ENCODE results near the gene S100PBP.

S100PBP gene

DNA sequence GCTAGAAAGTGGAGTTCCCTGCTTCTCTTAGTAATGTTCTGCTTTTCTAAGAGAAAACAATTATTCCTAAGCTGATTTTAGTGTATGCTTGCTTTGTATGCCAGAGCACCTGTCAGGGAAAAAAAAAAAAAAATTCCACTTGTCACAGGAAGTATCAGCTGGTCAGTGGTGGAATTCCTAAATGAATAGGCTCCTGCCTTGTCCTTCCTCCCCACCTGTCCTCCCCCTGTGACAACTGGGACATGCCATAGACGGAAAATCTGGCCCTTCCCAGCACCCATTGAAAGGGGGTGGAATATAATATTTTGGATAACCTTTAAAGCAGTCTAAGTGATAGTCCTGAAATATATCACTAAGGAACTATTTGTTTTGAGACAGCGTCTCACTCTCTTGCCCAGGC lies 42.5 kb downstream of the S100PBP start:
- no peak for DNase-seq (ENCODE audit: extremely low spot score)
- CTCF ChIA-PET = interaction anchor here (0.6 to 0.7 kb wide), 2 partner anchors 18 to 32 kb away, joined by 3 read pairs; no protein-coding TSS in a partner anchor
- POLR2A ChIA-PET = interaction anchor here (0.9 kb wide), 1 partner anchor 9 kb away, joined by 3 read pairs; no protein-coding TSS in a partner anchor
- TF ChIP-seq PKNOX1 (IDR thresholded peaks at IDR 0.05) = no peak
- TF ChIP-seq ELF4 (IDR thresholded peaks at IDR 0.05) = no peak
- no peak for TF ChIP-seq L3MBTL2 (conservative IDR thresholded peaks at IDR 0.05)
- TF ChIP-seq FOXK2 (IDR thresholded peaks at IDR 0.05) = no peak
- TF ChIP-seq CTBP1 (IDR thresholded peaks at IDR 0.05; ENCODE audit: borderline replicate concordance) = no peak
- no peak for TF ChIP-seq NFRKB (IDR thresholded peaks at IDR 0.05)
- TF ChIP-seq BHLHE40 (IDR thresholded peaks at IDR 0.05; ENCODE audit: borderline replicate concordance) = no peak
- no peak for TF ChIP-seq ARNT (IDR thresholded peaks at IDR 0.05)
- TF ChIP-seq SUZ12 (IDR thresholded peaks at IDR 0.05) = no peak
- no peak for TF ChIP-seq FOXM1 (IDR thresholded peaks at IDR 0.05; ENCODE audit: borderline replicate concordance)
- no peak for TF ChIP-seq ZNF384 (IDR thresholded peaks at IDR 0.05)
- TF ChIP-seq FOXA1 (IDR thresholded peaks at IDR 0.05) = no peak
- no peak for TF ChIP-seq HDGF (IDR thresholded peaks at IDR 0.05; ENCODE audit: borderline replicate concordance)
- TF ChIP-seq LEF1 (IDR thresholded peaks at IDR 0.05; ENCODE audit: borderline replicate concordance) = no peak
- no peak for TF ChIP-seq SP1 (IDR thresholded peaks at IDR 0.05)
- TF ChIP-seq TARDBP (IDR thresholded peaks at IDR 0.05) = no peak

DNA sequence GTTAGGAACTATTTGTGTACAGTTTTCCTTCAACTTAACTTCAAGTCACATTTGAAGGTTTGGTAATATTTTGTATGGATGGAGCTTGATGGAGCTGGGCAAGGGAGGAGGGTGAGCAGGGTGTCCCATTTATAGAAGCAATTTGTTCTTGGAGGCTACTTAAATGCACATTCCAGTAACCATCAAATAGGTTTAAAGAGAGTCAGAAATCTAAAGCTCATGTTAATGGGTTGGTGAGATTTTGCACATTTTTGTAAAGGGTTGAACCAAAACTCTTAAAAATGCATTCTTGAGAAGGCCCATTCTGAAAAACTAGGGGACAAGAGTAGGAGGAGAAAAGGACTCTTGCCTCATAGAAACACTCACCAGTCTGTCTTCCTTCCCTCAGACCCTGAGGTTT lies 43.1 kb downstream of the S100PBP start:
- DNase-seq (ENCODE audit: extremely low spot score) = no peak
- TF ChIP-seq TARDBP (IDR thresholded peaks at IDR 0.05) (no peak), HDGF (IDR thresholded peaks at IDR 0.05; ENCODE audit: borderline replicate concordance) (no peak), FOXK2 (IDR thresholded peaks at IDR 0.05) (no peak), NFRKB (IDR thresholded peaks at IDR 0.05) (no peak), ELF4 (IDR thresholded peaks at IDR 0.05) (no peak), CTBP1 (IDR thresholded peaks at IDR 0.05; ENCODE audit: borderline replicate concordance) (no peak), FOXM1 (IDR thresholded peaks at IDR 0.05; ENCODE audit: borderline replicate concordance) (no peak), L3MBTL2 (conservative IDR thresholded peaks at IDR 0.05) (no peak), SUZ12 (IDR thresholded peaks at IDR 0.05) (no peak), PKNOX1 (IDR thresholded peaks at IDR 0.05) (no peak), LEF1 (IDR thresholded peaks at IDR 0.05; ENCODE audit: borderline replicate concordance) (no peak), ZNF384 (IDR thresholded peaks at IDR 0.05) (no peak), ARNT (IDR thresholded peaks at IDR 0.05) (no peak), FOXA1 (IDR thresholded peaks at IDR 0.05) (no peak), SP1 (IDR thresholded peaks at IDR 0.05) (no peak)
- CTCF ChIA-PET = no interaction called here
- POLR2A ChIA-PET = no interaction called here

- TF ChIP-seq PKNOX1 (IDR thresholded peaks at IDR 0.05) (no peak), LEF1 (IDR thresholded peaks at IDR 0.05; ENCODE audit: borderline replicate concordance) (no peak), CTBP1 (IDR thresholded peaks at IDR 0.05; ENCODE audit: borderline replicate concordance) (no peak), SUZ12 (IDR thresholded peaks at IDR 0.05) (no peak), FOXA1 (IDR thresholded peaks at IDR 0.05) (no peak), FOXK2 (IDR thresholded peaks at IDR 0.05) (no peak), ELF4 (IDR thresholded peaks at IDR 0.05) (no peak), L3MBTL2 (conservative IDR thresholded peaks at IDR 0.05) (no peak), FOXM1 (IDR thresholded peaks at IDR 0.05; ENCODE audit: borderline replicate concordance) (no peak), HDGF (IDR thresholded peaks at IDR 0.05; ENCODE audit: borderline replicate concordance) (no peak), BHLHE40 (IDR thresholded peaks at IDR 0.05; ENCODE audit: borderline replicate concordance) (no peak), SP1 (IDR thresholded peaks at IDR 0.05) (no peak)
- DNase-seq (ENCODE audit: extremely low spot score) = no peak
- POLR2A ChIA-PET = interaction anchor here (1.4 kb wide), 1 partner anchor 9 kb away, joined by 3 read pairs; no protein-coding TSS in a partner anchor
- CTCF ChIA-PET = interaction anchor here (0.7 to 1.4 kb wide), 2 partner anchors 10 to 176 kb away, joined by 4 read pairs; no protein-coding TSS in a partner anchor
Measured at GRCh38 chr1:32861904-32862695, 44.6 kb downstream of the S100PBP start.

GRCh38 chr1:32863218-32863880 lies 45.9 kb downstream of the S100PBP start:
- ChIA-PET POLR2A (interaction anchor here (1.2 kb wide), 1 partner anchor 12 kb away, joined by 3 read pairs; no protein-coding TSS in a partner anchor), CTCF (interaction anchor here (1.4 kb wide), 1 partner anchor 8 kb away, joined by 4 read pairs; no protein-coding TSS in a partner anchor)
- no peak for DNase-seq (ENCODE audit: extremely low spot score)
- TF ChIP-seq TARDBP (IDR thresholded peaks at IDR 0.05) (no peak), FOXK2 (IDR thresholded peaks at IDR 0.05) (no peak), SP1 (IDR thresholded peaks at IDR 0.05) (no peak), NFRKB (IDR thresholded peaks at IDR 0.05) (no peak), HDGF (IDR thresholded peaks at IDR 0.05; ENCODE audit: borderline replicate concordance) (no peak), ZNF384 (IDR thresholded peaks at IDR 0.05) (no peak), ARNT (IDR thresholded peaks at IDR 0.05) (no peak), BHLHE40 (IDR thresholded peaks at IDR 0.05; ENCODE audit: borderline replicate concordance) (no peak), CTBP1 (IDR thresholded peaks at IDR 0.05; ENCODE audit: borderline replicate concordance) (no peak), LEF1 (IDR thresholded peaks at IDR 0.05; ENCODE audit: borderline replicate concordance) (no peak), PKNOX1 (IDR thresholded peaks at IDR 0.05) (no peak), L3MBTL2 (conservative IDR thresholded peaks at IDR 0.05) (no peak), ELF4 (IDR thresholded peaks at IDR 0.05) (no peak), SUZ12 (IDR thresholded peaks at IDR 0.05) (no peak), FOXA1 (IDR thresholded peaks at IDR 0.05) (no peak), FOXM1 (IDR thresholded peaks at IDR 0.05; ENCODE audit: borderline replicate concordance) (no peak)
